ENCODE measurements around the gene RALBP1. TPM values are rescaled to one million over a fixed set of nuclear protein-coding genes. Genes with fewer than 3 reads are reported as not detected.
"Not testable (repeated sequence)": the region's sequence is repeated elsewhere in the genome, so short reads cannot be mapped to it uniquely, and the experiment has no call there.

The RALBP1 gene
- total and polyA plus RNA-seq, 9 of the 15 experiments (the other 6 are each of a cell fraction or from before 2014, with no cell fraction given), result 10.9 to 70.0 (median 61.3) TPM

DNA sequence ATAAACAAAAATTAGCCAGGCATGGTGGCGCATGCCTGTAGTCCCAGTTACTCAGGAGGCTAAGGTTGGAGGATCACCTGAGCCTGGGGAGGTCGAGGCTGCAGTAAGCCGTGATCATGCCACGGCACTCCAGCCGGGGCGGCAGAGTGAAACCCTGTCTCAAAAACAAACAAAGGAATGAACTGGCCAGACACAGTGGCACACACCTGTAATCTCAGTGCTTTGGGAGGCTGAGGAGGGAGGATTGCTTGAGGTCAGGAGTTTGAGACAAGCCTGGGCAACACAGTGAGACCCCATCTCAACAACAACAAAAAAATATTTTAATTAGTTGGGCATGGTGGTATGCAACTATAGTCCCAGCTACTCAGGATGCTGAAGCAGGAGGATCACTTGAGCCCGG, 24.4 kb upstream of the RALBP1 start:
- H3K79me2 ChIP-seq (ENCODE audit: control insufficient read depth, insufficient read depth, low read length); H3K4me2 ChIP-seq (ENCODE audit: insufficient read depth, low read length); DNase-seq (ENCODE audit: extremely low read depth in 1 of 4, low spot score in 3 of 4); in situ Hi-C loops (cut with MboI); FAIRE-seq; BruUV-seq (replicated peaks); intact Hi-C loops (cut with micrococcal nuclease); ATAC-seq; H2AFZ ChIP-seq (ENCODE audit: low read depth, low read length); H3K27ac ChIP-seq (ENCODE audit: extremely low read depth, low read depth, low read length); H3K36me3 ChIP-seq (ENCODE audit: control insufficient read depth, insufficient read depth, low read length); H3K9ac ChIP-seq (ENCODE audit: insufficient read depth in 1 of 2, low read depth in 2 of 2, low read length in 2 of 2); H3K9me1 ChIP-seq (ENCODE audit: control insufficient read depth, insufficient read depth, low read length); H3K9me3 ChIP-seq (replicated peaks; ENCODE audit: control insufficient read depth, insufficient read depth, low read depth, low read length); H3K4me3 ChIP-seq; CTCF ChIA-PET (ENCODE audit: low intra/inter-chr PET ratio); H3K27me3 ChIP-seq (ENCODE audit: control insufficient read depth in 2 of 2, insufficient read depth in 2 of 2, low read length in 2 of 2); H4K20me1 ChIP-seq (replicated peaks; ENCODE audit: control insufficient read depth, insufficient read depth, low read length): not testable (repeated sequence)
- WGBS (ENCODE audit: insufficient coverage, low coverage, missing lambda C conversion rate), result 69% methylated on average over 7 of the region's 7 CpGs
- TF ChIP-seq ZNF121 (CRISPR knock-in tag; conservative IDR thresholded peaks at IDR 0.05), result peak; percentile 97
- 0 out of 2 replicates have a peak, but pooled peaks have one; percentile 5 for TF ChIP-seq ZNF184 (CRISPR knock-in tag; IDR thresholded peaks at IDR 0.05)
- POLR2A ChIA-PET, result interaction anchor here (0.6 kb wide), 2 partner anchors 12 to 14 kb away, joined by 3 read pairs; no protein-coding TSS in a partner anchor
- H3K4me1 ChIP-seq (replicated peaks in 1 of 2; ENCODE audit: control insufficient read depth in 2 of 2, insufficient read depth in 2 of 2, low read length in 2 of 2), result peaks cover 0 to 10% of the 10 kb centered on the region in 2 experiments; a peak in 1 of 5 replicates

- no peaks in the 10 kb centered on the region for H3K36me3 ChIP-seq (ENCODE audit: control insufficient read depth, insufficient read depth, low read length)
- CTCF ChIA-PET (ENCODE audit: low intra/inter-chr PET ratio), result no interaction called here
- peaks cover 0 to 10% of the 10 kb centered on the region in 2 experiments; a peak in 1 of 5 replicates for H3K4me1 ChIP-seq (replicated peaks in 1 of 2; ENCODE audit: control insufficient read depth in 2 of 2, insufficient read depth in 2 of 2, low read length in 2 of 2)
- ATAC-seq (no peak), DNase-seq (ENCODE audit: extremely low read depth in 1 of 4, low spot score in 3 of 4) (no peak), FAIRE-seq (peak; percentile 26)
- in situ Hi-C loops (cut with MboI) (no loop called here), intact Hi-C loops (cut with micrococcal nuclease) (no loop called here)
- no TSS peak for BruUV-seq (replicated peaks)
- H2AFZ ChIP-seq (ENCODE audit: low read depth, low read length), result no peak overlapping the region
- no peaks in the 10 kb centered on the region for H4K20me1 ChIP-seq (replicated peaks; ENCODE audit: control insufficient read depth, insufficient read depth, low read length)
- no peak overlapping the region for H3K27ac ChIP-seq (ENCODE audit: extremely low read depth, low read depth, low read length)
- TF ChIP-seq SMARCC2 (IDR thresholded peaks at IDR 0.05; ENCODE audit: low read depth) (no peak), CEBPG (CRISPR knock-in tag; IDR thresholded peaks at IDR 0.05) (no peak), CEBPG (tag; conservative IDR thresholded peaks at IDR 0.05 in 1 of 2, IDR thresholded peaks at IDR 0.05 in 1 of 2) (peak; percentile 72 to 75; a peak in 3 of 4 replicates), TEAD1 (CRISPR knock-in tag; IDR thresholded peaks at IDR 0.05) (no peak), CEBPB (tag; IDR thresholded peaks at IDR 0.05) (peak; percentile 37; the same call in 1 of the 2 replicates), ZFP30 (CRISPR knock-in tag; IDR thresholded peaks at IDR 0.05; ENCODE audit: borderline replicate concordance) (no peak), ATF3 (IDR thresholded peaks at IDR 0.05) (peak; percentile 76), ATF3 (CRISPR knock-in tag; conservative IDR thresholded peaks at IDR 0.05) (no peak)
- TF ChIP-seq, protein P1, sequence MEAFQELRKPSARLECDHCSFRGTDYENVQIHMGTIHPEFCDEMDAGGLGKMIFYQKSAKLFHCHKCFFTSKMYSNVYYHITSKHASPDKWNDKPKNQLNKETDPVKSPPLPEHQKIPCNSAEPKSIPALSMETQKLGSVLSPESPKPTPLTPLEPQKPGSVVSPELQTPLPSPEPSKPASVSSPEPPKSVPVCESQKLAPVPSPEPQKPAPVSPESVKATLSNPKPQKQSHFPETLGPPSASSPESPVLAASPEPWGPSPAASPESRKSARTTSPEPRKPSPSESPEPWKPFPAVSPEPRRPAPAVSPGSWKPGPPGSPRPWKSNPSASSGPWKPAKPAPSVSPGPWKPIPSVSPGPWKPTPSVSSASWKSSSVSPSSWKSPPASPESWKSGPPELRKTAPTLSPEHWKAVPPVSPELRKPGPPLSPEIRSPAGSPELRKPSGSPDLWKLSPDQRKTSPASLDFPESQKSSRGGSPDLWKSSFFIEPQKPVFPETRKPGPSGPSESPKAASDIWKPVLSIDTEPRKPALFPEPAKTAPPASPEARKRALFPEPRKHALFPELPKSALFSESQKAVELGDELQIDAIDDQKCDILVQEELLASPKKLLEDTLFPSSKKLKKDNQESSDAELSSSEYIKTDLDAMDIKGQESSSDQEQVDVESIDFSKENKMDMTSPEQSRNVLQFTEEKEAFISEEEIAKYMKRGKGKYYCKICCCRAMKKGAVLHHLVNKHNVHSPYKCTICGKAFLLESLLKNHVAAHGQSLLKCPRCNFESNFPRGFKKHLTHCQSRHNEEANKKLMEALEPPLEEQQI (IDR thresholded peaks at IDR 0.05), result no peak
- H3K9me3 ChIP-seq (replicated peaks; ENCODE audit: control insufficient read depth, insufficient read depth, low read depth, low read length), result peaks cover 7% of the 10 kb centered on the region; the same call in 1 of the 2 replicates
- no peaks in the 10 kb centered on the region for H3K79me2 ChIP-seq (ENCODE audit: control insufficient read depth, insufficient read depth, low read length)
- 17% methylated on average over 2 of the region's 2 CpGs for WGBS (ENCODE audit: insufficient coverage, low coverage, missing lambda C conversion rate)
- no peak overlapping the region for H3K4me2 ChIP-seq (ENCODE audit: insufficient read depth, low read length)
- H3K4me3 ChIP-seq, result no peak overlapping the region
- POLR2A ChIA-PET, result interaction anchor here (2.0 kb wide), 1 partner anchor 20 kb away, joined by 6 read pairs; no protein-coding TSS in a partner anchor
- H3K9me1 ChIP-seq (ENCODE audit: control insufficient read depth, insufficient read depth, low read length), result no peaks in the 10 kb centered on the region
- no peak overlapping the region for H3K9ac ChIP-seq (ENCODE audit: insufficient read depth in 1 of 2, low read depth in 2 of 2, low read length in 2 of 2)
- no peaks in the 10 kb centered on the region for H3K27me3 ChIP-seq (ENCODE audit: control insufficient read depth in 2 of 2, insufficient read depth in 2 of 2, low read length in 2 of 2)
These were observed 22.0 kb upstream of the RALBP1 start for GRCh38 chr18:9453283-9453682.

Data from K562 (cell line).